Right lobe of liver (tissue), 6 donors: ENCODE data around the gene ISL1. TPM values are rescaled to one million over a fixed set of nuclear protein-coding genes. Genes with fewer than 3 reads are reported as not detected.

Experiments used
- ATAC-seq, 4 donors: fragments of 200-7000 bp; cut with Tn5 transposase; one replicate each; pipeline ENCODE4 v1.9.1; 2020; ENCODE audit warnings: mild to moderate bottlenecking in 4 of 4, moderate library complexity in 4 of 4
- DNase-seq, 3 donors: peaks; one replicate each; pipeline ENCODE4 v3.0.0-alpha.2; 2020
- H3K27ac ChIP-seq, 3 donors: fragments of 200-600 bp; one replicate each; pipeline ENCODE4 v1.8.0; 2022
- H3K27me3 ChIP-seq, 2 donors: fragments of 200-600 bp; one replicate each; pipeline ENCODE4 v1.8.0; 2022
- H3K36me3 ChIP-seq, 4 donors: fragments of 200-600 bp; sonication (generic) in 1 of 4; one replicate each; pipeline versions ENCODE4 v1.5.1 to v1.8.0; 2017 to 2022; ENCODE audit warnings: control low read depth in 1 of 4
- H3K4me1 ChIP-seq, 4 donors: fragments of 200-600 bp; sonication (generic) in 1 of 4; one replicate each; pipeline versions ENCODE4 v1.5.1 to v1.8.0; 2017 to 2022; ENCODE audit warnings: control low read depth in 1 of 4
- H3K4me3 ChIP-seq, 3 donors: fragments of 200-600 bp; one replicate each; pipeline ENCODE4 v1.8.0; 2022
- H3K9me3 ChIP-seq, 4 donors: fragments of 200-600 bp; sonication (generic) in 1 of 4; one replicate each; pipeline versions ENCODE4 v1.5.1 to v1.8.0; 2017 to 2022; ENCODE audit warnings: control low read depth in 1 of 4
- POLR2A ChIP-seq: fragments of 450-650 bp; IDR thresholded peaks from one replicate; pipeline ENCODE4 v1.6.1; 2017; ENCODE audit warnings: antibody characterized with exemption, mild to moderate bottlenecking
- WGBS: methylation state at CpG from one replicate; pipeline ENCODE4 v1.1.6; 2018; ENCODE audit warnings: low coverage, low lambda C conversion rate; ENCODE audit not compliant: insufficient coverage; ENCODE audit errors: missing lambda C conversion rate; 5-methylcytosine and 5-hydroxymethylcytosine counted together
- intact Hi-C, 2 donors: fragments of 100-400 bp; cut with DNase I; formaldehyde crosslinking; loops; one replicate each; pipeline versions ENCODE4 v1.11.2 to v1.14.1; 2022
- total RNA-seq, 6 experiments: library from RNA; depleted of rRNA in 2 of 6; stranded (reverse); fragments of >200 nt in 2 of 6; fragmentation: NEBNext Ultra II Directional in 3 of 6; extraction: Animal tissue kit (Norgen Biotek cat#: 25700) in 3 of 6; gene quantifications; one replicate each; pipeline versions ENCODE4 v1.1.0 to v1.2.4, GENCODE V29; 2016 to 2023
- TF ChIP-seq, protein P1 (sequence below), 4 donors: fragments of 200-600 bp in 3 of 4; fragments of 450-650 bp in 1 of 4; IDR thresholded peaks; one replicate each; pipeline versions ENCODE4 v1.5.1 to v1.8.0; 2016 to 2022; ENCODE audit warnings: antibody characterized with exemption in 4 of 4, mild to moderate bottlenecking in 2 of 4
- donor health status: DM: no; HTN: yes; CAD: no.
- donor health status: DM: no; HTN: no; CAD: no.
- donor health status: DM: no; HTN: no; CAD: no.
- donor health status: DM: no; HTN: yes; CAD: no.
- donor health status: DM: no; HTN: yes; CAD: no.

The ISL1 gene
- total RNA-seq, 6 experiments from 2014 or later: not detected

DNA sequence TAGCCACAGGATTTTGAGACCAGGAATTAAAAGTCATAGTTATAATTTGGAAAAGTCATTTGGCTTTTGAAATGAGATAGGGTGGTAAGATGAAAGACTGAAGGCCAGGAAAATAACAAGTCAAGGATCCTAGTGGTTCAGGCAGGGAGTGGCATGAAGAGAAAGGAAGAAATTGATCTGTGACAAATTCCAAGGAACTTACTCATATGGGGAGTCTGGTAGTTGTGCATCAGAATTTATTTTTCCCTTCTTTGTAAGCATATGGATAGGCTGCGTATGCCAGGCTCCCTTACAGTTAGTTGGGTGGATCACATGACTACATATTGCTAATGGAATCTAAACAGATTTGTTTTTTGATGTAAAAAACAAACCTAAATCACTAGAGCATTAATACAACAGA, 21.0 kb downstream of the ISL1 start:
- ATAC-seq (no peak), DNase-seq (no peak)
- intact Hi-C loops: no loop called here
- H3K4me1 ChIP-seq: no peaks in the 10 kb centered on the region
- H3K27me3 ChIP-seq: peaks cover 0 to 6% of the 10 kb centered on the region in 2 donors
- no peaks in the 10 kb centered on the region for H3K36me3 ChIP-seq
- no peak for TF ChIP-seq POLR2A
- TF ChIP-seq, protein P1, sequence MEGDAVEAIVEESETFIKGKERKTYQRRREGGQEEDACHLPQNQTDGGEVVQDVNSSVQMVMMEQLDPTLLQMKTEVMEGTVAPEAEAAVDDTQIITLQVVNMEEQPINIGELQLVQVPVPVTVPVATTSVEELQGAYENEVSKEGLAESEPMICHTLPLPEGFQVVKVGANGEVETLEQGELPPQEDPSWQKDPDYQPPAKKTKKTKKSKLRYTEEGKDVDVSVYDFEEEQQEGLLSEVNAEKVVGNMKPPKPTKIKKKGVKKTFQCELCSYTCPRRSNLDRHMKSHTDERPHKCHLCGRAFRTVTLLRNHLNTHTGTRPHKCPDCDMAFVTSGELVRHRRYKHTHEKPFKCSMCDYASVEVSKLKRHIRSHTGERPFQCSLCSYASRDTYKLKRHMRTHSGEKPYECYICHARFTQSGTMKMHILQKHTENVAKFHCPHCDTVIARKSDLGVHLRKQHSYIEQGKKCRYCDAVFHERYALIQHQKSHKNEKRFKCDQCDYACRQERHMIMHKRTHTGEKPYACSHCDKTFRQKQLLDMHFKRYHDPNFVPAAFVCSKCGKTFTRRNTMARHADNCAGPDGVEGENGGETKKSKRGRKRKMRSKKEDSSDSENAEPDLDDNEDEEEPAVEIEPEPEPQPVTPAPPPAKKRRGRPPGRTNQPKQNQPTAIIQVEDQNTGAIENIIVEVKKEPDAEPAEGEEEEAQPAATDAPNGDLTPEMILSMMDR (IDR thresholded peaks at IDR 0.05): no peak
- H3K27ac ChIP-seq: no peak overlapping the region
- H3K9me3 ChIP-seq: no peaks in the 10 kb centered on the region
- no peak overlapping the region for H3K4me3 ChIP-seq
- WGBS: 70% methylated on average over 1 of the region's 1 CpG

DNA sequence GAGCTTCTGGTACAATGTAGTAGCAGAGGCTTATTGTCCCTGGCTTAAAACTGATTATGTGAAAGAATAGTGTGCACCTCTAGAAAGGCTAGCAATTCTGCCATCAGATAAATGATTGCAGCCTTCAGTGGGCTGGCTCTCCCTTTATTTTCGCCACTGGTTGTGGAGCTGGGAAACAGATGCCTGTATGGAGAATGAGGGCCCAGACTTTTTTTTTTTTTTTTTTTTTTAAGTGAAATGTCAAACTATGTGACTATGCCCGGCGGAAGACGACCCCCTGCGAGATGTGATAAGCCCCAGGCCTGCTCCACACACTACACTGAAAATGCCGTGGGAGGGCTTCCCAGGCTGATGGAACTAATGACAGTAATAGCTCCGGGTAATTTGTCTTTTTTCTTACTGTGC, 28.7 kb downstream of the ISL1 start:
- intact Hi-C loops: no loop called here

DNA sequence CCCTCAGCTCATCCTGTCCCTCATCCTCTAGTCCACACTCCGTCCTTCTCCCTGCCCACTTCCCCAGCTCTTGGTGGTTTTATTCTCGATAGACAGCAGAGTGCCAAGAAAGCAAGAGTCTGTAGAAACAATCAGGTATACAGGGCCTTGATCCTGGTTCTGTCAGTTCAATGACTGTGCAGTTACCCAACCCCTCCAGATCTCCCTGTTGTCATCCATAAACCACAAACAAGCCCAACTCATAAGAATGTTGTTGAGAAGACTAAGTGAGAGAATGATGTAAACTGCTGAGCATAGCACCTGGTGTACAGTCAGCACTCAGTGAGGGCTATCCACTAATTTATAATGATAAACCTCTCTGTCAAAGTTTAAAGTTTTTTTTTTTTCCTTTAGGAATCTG, 31.3 kb downstream of the ISL1 start:
- no peak for TF ChIP-seq POLR2A
- TF ChIP-seq, protein P1 (IDR thresholded peaks at IDR 0.05): no peak
- Histone ChIP-seq H3K9me3 (no peaks in the 10 kb centered on the region), H3K4me3 (no peak overlapping the region), H3K27ac (no peak overlapping the region), H3K27me3 (no peaks in the 10 kb centered on the region), H3K36me3 (no peaks in the 10 kb centered on the region), H3K4me1 (no peaks in the 10 kb centered on the region)
- ATAC-seq (no peak), DNase-seq (no peak)
- intact Hi-C loops: no loop called here
- WGBS: 58% methylated on average over 2 of the region's 2 CpGs

More for the DNA sequence above, 28.7 kb downstream of the ISL1 start:
- DNase-seq (no peak), ATAC-seq (no peak)
- no peaks in the 10 kb centered on the region for H3K9me3 ChIP-seq
- H3K27me3 ChIP-seq: no peaks in the 10 kb centered on the region
- H3K4me3 ChIP-seq: no peak overlapping the region
- no peak for TF ChIP-seq POLR2A
- TF ChIP-seq, protein P1 (IDR thresholded peaks at IDR 0.05): no peak
- WGBS: 23% methylated on average over 4 of the region's 7 CpGs
- no peaks in the 10 kb centered on the region for H3K4me1 ChIP-seq
- no peak overlapping the region for H3K27ac ChIP-seq
- H3K36me3 ChIP-seq: no peaks in the 10 kb centered on the region

DNA sequence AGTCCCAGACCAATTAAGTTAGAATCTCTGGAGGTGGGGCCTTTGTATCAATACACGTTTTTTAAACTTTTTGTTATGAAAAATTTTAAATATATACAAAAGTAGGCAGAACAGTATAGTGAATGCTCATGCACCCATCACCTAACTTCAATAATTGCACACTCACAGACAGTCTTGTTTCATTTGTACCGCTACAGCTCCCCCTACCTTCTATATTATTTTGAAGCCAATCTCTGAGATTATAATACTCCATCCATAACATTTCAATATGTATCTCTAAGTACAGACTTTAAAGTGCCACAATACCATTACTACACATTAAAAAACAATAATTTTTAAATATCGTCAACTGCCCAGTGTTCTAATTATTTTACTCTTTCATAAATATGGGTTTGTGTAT, 32.9 kb downstream of the ISL1 start:
- WGBS: 66% methylated on average over 3 of the region's 3 CpGs

More for the DNA sequence above, 32.9 kb downstream of the ISL1 start:
- no peak for TF ChIP-seq POLR2A
- TF ChIP-seq, protein P1 (IDR thresholded peaks at IDR 0.05): no peak
- no peak for ATAC-seq
- no peak overlapping the region for H3K27ac ChIP-seq
- H3K9me3 ChIP-seq: no peaks in the 10 kb centered on the region
- intact Hi-C loops: no loop called here
- H3K36me3 ChIP-seq: no peaks in the 10 kb centered on the region
- no peaks in the 10 kb centered on the region for H3K27me3 ChIP-seq
- H3K4me1 ChIP-seq: no peaks in the 10 kb centered on the region
- H3K4me3 ChIP-seq: no peak overlapping the region
- DNase-seq: no peak
